Loucy (cell line): ENCODE results near the gene SP2.

Experiments
- H2AFZ ChIP-seq: fragments of 200-600 bp; sonication (generic); 2 replicates; pipeline ENCODE4 v1.6.0; 2016; ENCODE audit warnings: antibody characterized with exemption, mild to moderate bottlenecking, low read length, moderate library complexity
- H3F3A ChIP-seq: fragments of 200-600 bp; 2 replicates; pipeline ENCODE4 v1.6.0; 2016; ENCODE audit warnings: antibody characterized with exemption, low read depth, mild to moderate bottlenecking
- H3K27me3 ChIP-seq: fragments of 200-600 bp; sonication (generic); 2 replicates; pipeline ENCODE4 v1.6.1; 2014; ENCODE audit warnings: low read length, mild to moderate bottlenecking; ENCODE audit not compliant: insufficient read depth, poor library complexity, severe bottlenecking
- H3K36me3 ChIP-seq: fragments of 200-600 bp; sonication (generic); 2 replicates; pipeline ENCODE4 v1.6.1; 2016; ENCODE audit warnings: low read length; ENCODE audit not compliant: insufficient read depth
- H3K4me1 ChIP-seq: fragments of 200-600 bp; sonication (generic); 2 replicates; pipeline ENCODE4 v1.5.1; 2014; ENCODE audit warnings: low read length, mild to moderate bottlenecking; ENCODE audit not compliant: insufficient read depth, poor library complexity, severe bottlenecking
- H3K4me2 ChIP-seq: fragments of 200-600 bp; sonication (generic); 2 replicates; pipeline ENCODE4 v1.6.0; 2014; ENCODE audit warnings: antibody characterized with exemption, low read length, low read depth, mild to moderate bottlenecking; ENCODE audit not compliant: poor library complexity, severe bottlenecking
- H3K4me3 ChIP-seq: fragments of 200-600 bp; sonication (generic); 2 replicates; pipeline ENCODE4 v1.5.1; 2014; ENCODE audit warnings: low read length, mild to moderate bottlenecking, mixed read lengths; ENCODE audit not compliant: poor library complexity, severe bottlenecking
- H3K79me2 ChIP-seq: fragments of 200-600 bp; sonication (generic); 2 replicates; pipeline ENCODE4 v1.6.1; 2014; ENCODE audit warnings: low read length; ENCODE audit not compliant: insufficient read depth
- H3K9ac ChIP-seq: fragments of 200-600 bp; sonication (generic); 2 replicates; pipeline ENCODE4 v1.6.0; 2014; ENCODE audit warnings: mild to moderate bottlenecking, low read depth, low read length, moderate library complexity; ENCODE audit not compliant: poor library complexity, severe bottlenecking
- H3K9me2 ChIP-seq: fragments of 200-600 bp; sonication (generic); replicated peaks from 2 replicates; pipeline ENCODE4 v1.6.1; 2016; ENCODE audit warnings: low read depth, low read length, mixed read lengths
- H3K9me3 ChIP-seq: fragments of 200-600 bp; sonication (generic); 2 replicates; pipeline ENCODE4 v1.6.1; 2014; ENCODE audit warnings: mild to moderate bottlenecking, antibody characterized with exemption, low read length, low read depth; ENCODE audit not compliant: insufficient read depth
- H4K20me1 ChIP-seq: fragments of 200-600 bp; sonication (generic); 2 replicates; pipeline ENCODE4 v1.6.0; 2014; ENCODE audit warnings: antibody characterized with exemption, low read length, mild to moderate bottlenecking; ENCODE audit not compliant: insufficient read depth, poor library complexity, severe bottlenecking
- EZH2phosphoT487 ChIP-seq: fragments of 200-600 bp; IDR thresholded peaks from 2 replicates; pipeline ENCODE4 v1.6.1; 2018; ENCODE audit warnings: antibody characterized with exemption, mild to moderate bottlenecking, moderate library complexity, borderline replicate concordance
- TF ChIP-seq, protein P1 (sequence below): fragments of 200-600 bp; sonication (generic); conservative IDR thresholded peaks from 2 replicates; pipeline ENCODE4 v1.5.1; 2014; ENCODE audit warnings: mild to moderate bottlenecking, antibody characterized with exemption, low read length

SP2 gene

DNA sequence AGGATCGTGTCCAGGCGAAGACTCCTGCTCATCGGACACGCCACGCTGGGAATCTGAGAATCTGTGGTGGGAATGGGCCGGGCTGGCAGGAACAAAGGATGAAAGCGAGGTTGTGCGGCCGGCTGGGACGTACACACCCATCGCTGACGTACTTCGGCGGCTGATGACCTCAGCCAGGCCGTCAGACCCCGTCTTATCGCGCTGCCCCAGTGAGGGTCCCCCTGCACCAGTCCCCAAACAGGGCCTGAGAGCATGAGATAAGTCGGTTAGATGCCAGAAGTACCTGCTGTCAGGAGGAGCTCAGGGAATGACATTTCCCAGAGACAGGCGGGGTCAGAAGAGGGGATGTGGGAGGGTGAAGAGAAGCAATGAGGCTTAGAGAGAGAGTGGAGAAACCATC, 29.1 kb upstream of the SP2 start:
- TF ChIP-seq EZH2phosphoT487, result no peak
- TF ChIP-seq, protein P1, sequence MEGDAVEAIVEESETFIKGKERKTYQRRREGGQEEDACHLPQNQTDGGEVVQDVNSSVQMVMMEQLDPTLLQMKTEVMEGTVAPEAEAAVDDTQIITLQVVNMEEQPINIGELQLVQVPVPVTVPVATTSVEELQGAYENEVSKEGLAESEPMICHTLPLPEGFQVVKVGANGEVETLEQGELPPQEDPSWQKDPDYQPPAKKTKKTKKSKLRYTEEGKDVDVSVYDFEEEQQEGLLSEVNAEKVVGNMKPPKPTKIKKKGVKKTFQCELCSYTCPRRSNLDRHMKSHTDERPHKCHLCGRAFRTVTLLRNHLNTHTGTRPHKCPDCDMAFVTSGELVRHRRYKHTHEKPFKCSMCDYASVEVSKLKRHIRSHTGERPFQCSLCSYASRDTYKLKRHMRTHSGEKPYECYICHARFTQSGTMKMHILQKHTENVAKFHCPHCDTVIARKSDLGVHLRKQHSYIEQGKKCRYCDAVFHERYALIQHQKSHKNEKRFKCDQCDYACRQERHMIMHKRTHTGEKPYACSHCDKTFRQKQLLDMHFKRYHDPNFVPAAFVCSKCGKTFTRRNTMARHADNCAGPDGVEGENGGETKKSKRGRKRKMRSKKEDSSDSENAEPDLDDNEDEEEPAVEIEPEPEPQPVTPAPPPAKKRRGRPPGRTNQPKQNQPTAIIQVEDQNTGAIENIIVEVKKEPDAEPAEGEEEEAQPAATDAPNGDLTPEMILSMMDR, result no peak
- H3K4me1 ChIP-seq, result no peaks in the 10 kb centered on the region

DNA sequence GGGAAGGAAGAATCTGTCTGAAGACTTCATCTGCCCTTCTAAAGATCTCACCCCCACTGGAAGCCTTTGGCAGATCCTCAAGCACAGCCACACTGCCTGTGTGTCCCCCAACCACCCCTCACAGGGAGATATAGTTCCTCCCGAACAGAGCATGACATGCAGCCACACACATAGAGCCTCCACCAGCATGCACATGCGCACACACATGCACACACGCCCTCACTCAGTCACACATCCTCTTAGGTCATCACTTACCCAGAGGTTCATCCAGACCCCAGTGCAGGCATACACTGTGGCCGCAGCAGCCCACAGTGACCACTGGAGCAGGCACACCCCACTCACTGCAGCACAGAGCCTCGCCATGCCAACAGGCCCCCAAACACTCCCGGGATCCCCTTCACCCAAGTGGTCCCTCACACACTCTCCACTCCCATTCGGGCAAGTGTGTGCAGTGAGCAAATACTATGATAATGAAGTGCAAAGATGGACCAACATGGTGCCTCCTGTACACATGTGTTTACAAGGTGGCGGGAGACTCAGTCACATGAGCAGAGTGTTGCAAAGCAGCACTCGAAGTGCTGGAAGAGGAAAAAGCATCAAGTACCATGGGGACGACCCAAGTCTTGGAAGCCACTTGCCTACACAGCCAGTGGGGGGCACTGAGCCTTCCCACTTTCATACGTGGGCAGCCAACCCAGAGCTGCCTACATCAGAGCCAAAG, 28.1 kb upstream of the SP2 start:
- H3K79me2 ChIP-seq, result no peaks in the 10 kb centered on the region
- no peaks in the 10 kb centered on the region for H3K4me1 ChIP-seq
- no peak for TF ChIP-seq EZH2phosphoT487
- TF ChIP-seq, protein P1, result no peak
- H3K9me2 ChIP-seq, result no peaks in the 10 kb centered on the region
- H3K4me3 ChIP-seq, result no peak overlapping the region
- H3K4me2 ChIP-seq, result no peak overlapping the region
- no peak overlapping the region for H2AFZ ChIP-seq
- H3F3A ChIP-seq, result no peaks in the 10 kb centered on the region
- H4K20me1 ChIP-seq, result no peaks in the 10 kb centered on the region
- H3K9me3 ChIP-seq, result no peaks in the 10 kb centered on the region
- no peaks in the 10 kb centered on the region for H3K36me3 ChIP-seq
- no peak overlapping the region for H3K9ac ChIP-seq
- no peaks in the 10 kb centered on the region for H3K27me3 ChIP-seq

More for the DNA sequence above, 29.1 kb upstream of the SP2 start:
- Histone ChIP-seq H2AFZ (no peak overlapping the region), H3K9ac (no peak overlapping the region), H3K4me2 (no peak overlapping the region), H4K20me1 (no peaks in the 10 kb centered on the region), H3K9me3 (no peaks in the 10 kb centered on the region), H3K36me3 (no peaks in the 10 kb centered on the region), H3K79me2 (no peaks in the 10 kb centered on the region), H3K27me3 (no peaks in the 10 kb centered on the region), H3K9me2 (no peaks in the 10 kb centered on the region), H3K4me3 (no peak overlapping the region), H3F3A (no peaks in the 10 kb centered on the region)

DNA sequence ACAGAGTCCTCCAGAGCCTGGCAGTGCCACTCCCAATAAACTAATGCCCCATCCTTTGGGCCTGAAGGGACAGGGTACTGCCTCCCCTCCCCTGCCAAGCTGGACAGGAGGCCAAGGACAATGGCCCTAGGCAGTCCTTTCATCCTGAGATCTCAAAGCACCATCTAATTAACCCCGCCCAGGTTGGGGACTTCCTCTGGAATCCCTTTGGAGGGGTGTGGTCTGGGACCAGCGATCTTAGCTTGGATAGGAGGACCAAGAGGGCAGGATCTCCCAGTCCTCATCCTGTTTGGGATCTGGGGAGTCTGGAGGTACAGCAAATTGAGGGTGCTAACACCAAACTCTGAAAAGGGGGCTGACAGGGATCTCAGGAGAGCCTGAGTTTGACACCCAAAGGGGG, 26.9 kb upstream of the SP2 start:
- TF ChIP-seq EZH2phosphoT487, result no peak
- TF ChIP-seq, protein P1, result no peak
- Histone ChIP-seq H3K9me3 (no peaks in the 10 kb centered on the region), H2AFZ (no peak overlapping the region), H3K4me3 (no peak overlapping the region), H3K36me3 (no peaks in the 10 kb centered on the region), H4K20me1 (no peaks in the 10 kb centered on the region), H3K9ac (no peak overlapping the region), H3K4me1 (no peaks in the 10 kb centered on the region), H3K27me3 (no peaks in the 10 kb centered on the region), H3K4me2 (no peak overlapping the region), H3K9me2 (no peaks in the 10 kb centered on the region), H3K79me2 (no peaks in the 10 kb centered on the region), H3F3A (no peaks in the 10 kb centered on the region)
